ENCODE results near the gene DNER.

Gene DNER

DNA sequence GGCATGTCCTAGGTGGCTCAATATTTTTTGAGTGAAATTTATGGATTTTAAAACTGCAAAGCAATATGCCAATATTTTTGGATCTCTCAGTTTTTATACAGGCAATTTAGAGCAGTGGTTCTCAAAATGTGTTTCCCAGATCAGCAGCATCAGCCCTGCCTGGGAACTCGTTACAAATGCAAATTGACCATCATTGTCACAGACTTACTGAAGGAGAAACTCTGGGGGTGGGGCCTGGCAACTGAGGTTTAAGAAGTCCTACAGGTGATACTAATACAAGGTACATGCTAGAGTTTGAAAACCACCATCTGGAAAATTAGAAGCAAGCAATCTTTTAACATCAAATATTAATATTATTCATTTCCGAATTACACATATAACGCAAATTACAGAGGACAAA, 227.7 kb downstream of the DNER start:
- Histone ChIP-seq H3K4me1 (ENCODE audit: control insufficient read depth in 1 of 2, insufficient read depth in 1 of 2, low read depth in 1 of 2, low read length in 1 of 2) (no peaks in the 10 kb centered on the region), H3K4me3 (ENCODE audit: low read depth in 1 of 2, low read length in 1 of 2) (no peak overlapping the region), H3K36me3 (no peaks in the 10 kb centered on the region), H3K27ac (no peak overlapping the region), H3K9me3 (no peaks in the 10 kb centered on the region), H3K27me3 (no peaks in the 10 kb centered on the region)
- TF ChIP-seq, protein P1, sequence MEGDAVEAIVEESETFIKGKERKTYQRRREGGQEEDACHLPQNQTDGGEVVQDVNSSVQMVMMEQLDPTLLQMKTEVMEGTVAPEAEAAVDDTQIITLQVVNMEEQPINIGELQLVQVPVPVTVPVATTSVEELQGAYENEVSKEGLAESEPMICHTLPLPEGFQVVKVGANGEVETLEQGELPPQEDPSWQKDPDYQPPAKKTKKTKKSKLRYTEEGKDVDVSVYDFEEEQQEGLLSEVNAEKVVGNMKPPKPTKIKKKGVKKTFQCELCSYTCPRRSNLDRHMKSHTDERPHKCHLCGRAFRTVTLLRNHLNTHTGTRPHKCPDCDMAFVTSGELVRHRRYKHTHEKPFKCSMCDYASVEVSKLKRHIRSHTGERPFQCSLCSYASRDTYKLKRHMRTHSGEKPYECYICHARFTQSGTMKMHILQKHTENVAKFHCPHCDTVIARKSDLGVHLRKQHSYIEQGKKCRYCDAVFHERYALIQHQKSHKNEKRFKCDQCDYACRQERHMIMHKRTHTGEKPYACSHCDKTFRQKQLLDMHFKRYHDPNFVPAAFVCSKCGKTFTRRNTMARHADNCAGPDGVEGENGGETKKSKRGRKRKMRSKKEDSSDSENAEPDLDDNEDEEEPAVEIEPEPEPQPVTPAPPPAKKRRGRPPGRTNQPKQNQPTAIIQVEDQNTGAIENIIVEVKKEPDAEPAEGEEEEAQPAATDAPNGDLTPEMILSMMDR (IDR thresholded peaks at IDR 0.05), result no peak

DNA sequence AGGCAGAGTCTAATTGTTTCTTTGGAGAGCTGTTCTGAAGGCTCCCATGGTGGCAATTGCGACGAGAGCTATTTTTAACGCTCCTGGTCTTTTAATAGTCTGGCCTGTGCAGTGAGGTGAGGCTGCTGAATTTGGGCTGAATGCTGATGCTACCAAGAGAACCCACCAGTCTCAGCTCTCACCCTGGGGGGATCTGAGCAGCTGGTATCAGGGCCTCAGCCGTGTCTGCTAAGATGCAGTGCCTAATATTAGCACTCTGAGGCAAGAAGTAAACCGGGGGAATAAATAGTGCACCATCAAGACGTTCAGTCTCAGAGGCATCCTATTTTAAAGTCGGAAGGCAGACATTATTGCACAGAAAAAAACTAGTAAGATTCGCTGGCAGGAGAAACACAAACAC, 228.5 kb downstream of the DNER start:
- Histone ChIP-seq H3K9me3 (no peaks in the 10 kb centered on the region), H3K4me3 (ENCODE audit: low read depth in 1 of 2, low read length in 1 of 2) (no peak overlapping the region), H3K27me3 (no peaks in the 10 kb centered on the region), H3K36me3 (no peaks in the 10 kb centered on the region), H3K27ac (no peak overlapping the region), H3K4me1 (ENCODE audit: control insufficient read depth in 1 of 2, insufficient read depth in 1 of 2, low read depth in 1 of 2, low read length in 1 of 2) (no peaks in the 10 kb centered on the region)
- TF ChIP-seq, protein P1 (IDR thresholded peaks at IDR 0.05), result no peak

DNA sequence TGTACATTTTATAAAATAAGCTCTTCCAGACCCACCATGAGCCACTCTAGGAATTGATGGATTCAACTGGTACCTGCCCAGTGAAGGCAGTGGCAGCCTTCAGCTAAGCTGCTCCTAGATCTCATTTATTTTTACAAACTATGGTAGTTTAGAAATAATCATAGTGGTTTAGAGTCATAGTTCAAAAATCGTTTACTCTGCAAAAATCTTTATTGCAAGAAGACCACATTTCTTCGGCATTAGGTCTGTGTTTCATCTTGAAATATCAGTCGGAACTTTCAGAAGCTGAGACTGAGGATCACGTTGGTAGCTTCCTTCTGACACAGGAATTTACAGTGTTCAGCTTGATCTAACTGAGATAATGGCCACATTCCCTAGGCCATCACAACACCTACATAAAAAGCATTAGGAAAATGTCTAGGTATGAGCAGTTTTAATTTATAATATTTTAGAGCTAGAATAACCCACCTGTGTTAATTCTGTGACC, 237.0 kb downstream of the DNER start:
- Histone ChIP-seq H3K27me3 (no peaks in the 10 kb centered on the region), H3K36me3 (no peaks in the 10 kb centered on the region), H3K4me3 (ENCODE audit: low read depth in 1 of 2, low read length in 1 of 2) (no peak overlapping the region), H3K4me1 (ENCODE audit: control insufficient read depth in 1 of 2, insufficient read depth in 1 of 2, low read depth in 1 of 2, low read length in 1 of 2) (no peaks in the 10 kb centered on the region), H3K27ac (no peak overlapping the region), H3K9me3 (no peaks in the 10 kb centered on the region)
- TF ChIP-seq, protein P1 (IDR thresholded peaks at IDR 0.05), result no peak

DNA sequence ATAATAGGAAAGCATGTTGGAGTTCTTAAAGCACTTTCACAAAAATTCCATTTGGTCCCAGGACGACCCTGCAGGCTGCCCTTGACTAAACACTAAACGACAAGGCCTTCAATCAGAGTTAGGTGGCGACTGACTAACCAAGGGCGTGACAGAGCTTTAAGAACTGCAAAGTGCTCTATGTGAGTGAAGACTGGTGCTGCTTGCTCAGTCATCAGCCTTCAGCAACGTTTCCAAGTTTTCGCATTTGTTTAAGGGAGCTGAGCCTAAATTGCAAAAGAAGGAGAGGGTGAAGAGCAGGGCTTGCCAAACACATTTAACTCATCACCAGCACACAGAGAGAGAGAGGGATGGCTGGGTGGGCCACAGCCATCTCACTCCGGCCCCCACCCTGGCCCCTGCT, 238.6 kb downstream of the DNER start:
- H3K27me3 ChIP-seq, result no peaks in the 10 kb centered on the region
- H3K4me3 ChIP-seq (ENCODE audit: low read depth in 1 of 2, low read length in 1 of 2), result no peak overlapping the region
- no peaks in the 10 kb centered on the region for H3K9me3 ChIP-seq
- TF ChIP-seq, protein P1 (IDR thresholded peaks at IDR 0.05), result no peak
- H3K27ac ChIP-seq, result no peak overlapping the region
- no peaks in the 10 kb centered on the region for H3K4me1 ChIP-seq (ENCODE audit: control insufficient read depth in 1 of 2, insufficient read depth in 1 of 2, low read depth in 1 of 2, low read length in 1 of 2)
- H3K36me3 ChIP-seq, result no peaks in the 10 kb centered on the region

DNA sequence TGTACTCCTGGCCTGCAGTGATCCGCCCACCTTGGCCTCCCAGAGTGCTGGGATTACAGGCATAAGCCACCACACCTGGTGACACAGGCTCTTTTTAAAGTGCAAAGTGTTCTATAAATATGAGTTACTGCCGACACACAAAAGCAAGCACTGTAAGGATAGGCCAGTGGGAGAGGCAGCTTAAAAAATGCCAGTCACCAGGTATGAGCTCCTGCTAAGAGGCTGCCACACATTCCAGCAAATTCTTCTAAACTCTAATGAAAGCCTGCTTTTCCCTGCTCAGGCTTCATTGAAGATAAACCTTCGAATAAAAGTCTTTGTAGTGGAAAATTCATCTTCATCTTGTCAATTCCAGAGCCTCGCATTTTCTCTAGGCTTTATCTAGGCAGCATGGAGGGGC, 240.2 kb downstream of the DNER start:
- H3K27ac ChIP-seq, result no peak overlapping the region
- H3K9me3 ChIP-seq, result no peaks in the 10 kb centered on the region
- no peaks in the 10 kb centered on the region for H3K36me3 ChIP-seq
- no peaks in the 10 kb centered on the region for H3K4me1 ChIP-seq (ENCODE audit: control insufficient read depth in 1 of 2, insufficient read depth in 1 of 2, low read depth in 1 of 2, low read length in 1 of 2)
- no peak overlapping the region for H3K4me3 ChIP-seq (ENCODE audit: low read depth in 1 of 2, low read length in 1 of 2)
- no peaks in the 10 kb centered on the region for H3K27me3 ChIP-seq
- TF ChIP-seq, protein P1 (IDR thresholded peaks at IDR 0.05), result no peak

DNA sequence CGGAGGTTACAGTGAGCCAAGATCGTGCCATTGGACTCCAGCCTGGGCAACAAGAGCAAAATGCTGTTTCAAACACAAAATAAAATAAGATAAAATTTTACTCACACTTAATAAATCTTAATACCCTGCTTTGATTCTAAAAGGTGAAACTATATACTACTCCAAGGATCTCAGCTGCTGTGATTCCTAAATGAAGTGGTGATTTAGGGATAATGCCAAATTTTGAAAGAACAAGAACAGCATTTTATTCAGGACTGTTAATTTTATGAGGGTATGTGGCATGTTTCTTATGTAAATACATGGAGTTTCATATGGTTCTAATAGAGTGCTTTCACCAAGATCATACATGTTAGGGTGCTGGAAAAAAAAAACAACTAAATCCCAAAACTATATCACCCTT, 243.6 kb downstream of the DNER start:
- Histone ChIP-seq H3K36me3 (no peaks in the 10 kb centered on the region), H3K9me3 (no peaks in the 10 kb centered on the region), H3K27ac (no peak overlapping the region), H3K4me1 (ENCODE audit: control insufficient read depth in 1 of 2, insufficient read depth in 1 of 2, low read depth in 1 of 2, low read length in 1 of 2) (no peaks in the 10 kb centered on the region), H3K4me3 (ENCODE audit: low read depth in 1 of 2, low read length in 1 of 2) (no peak overlapping the region), H3K27me3 (no peaks in the 10 kb centered on the region)
- TF ChIP-seq, protein P1 (IDR thresholded peaks at IDR 0.05), result no peak

All from neutrophil (primary cell).